H1 (cell line): ENCODE results near the gene REEP2. TPM values are rescaled to one million over a fixed set of nuclear protein-coding genes. Genes with fewer than 3 reads are reported as not detected.
A peak's percentile ranks its signal among the peaks of the same experiment; 100 is the strongest.

Source experiments
- CTCF ChIA-PET: fragments of 300-600 bp; sonication (Branson Sonifier 250); formaldehyde crosslinking; loops from one replicate; lab custom pipeline; 2021; ENCODE audit not compliant: partially characterized antibody; lab: Charles Lee
- POLR2A ChIA-PET: fragments of 300-600 bp; sonication (Branson Sonifier 250); formaldehyde crosslinking; loops from one replicate; lab custom pipeline; 2021; ENCODE audit warnings: inconsistent platforms; ENCODE audit not compliant: partially characterized antibody; lab: Charles Lee
- DNase-seq, 2 experiments: peaks; one replicate each; pipeline versions ENCODE4 v3.0.0 to v3.0.0-alpha.2; 2010 to 2022; ENCODE audit warnings: low spot score in 2 of 2, low read depth in 1 of 2, mixed read lengths in 1 of 2
- FAIRE-seq: peaks from 2 replicates; lab custom pipeline; 2011; peaks lifted over from hg19 to GRCh38; lab: Jason Lieb, UNC
- H2AFZ ChIP-seq: 2 replicates; pipeline ENCODE4 v1.8.1; 2012; ENCODE audit warnings: low read length, inconsistent platforms
- H2AK5ac ChIP-seq: 2 replicates; pipeline ENCODE4 v1.6.1; 2013; ENCODE audit warnings: low read depth, low read length
- H2BK120ac ChIP-seq: replicated peaks from 2 replicates; pipeline ENCODE3; 2013; ENCODE audit warnings: low read depth, low read length, inconsistent platforms
- H2BK12ac ChIP-seq: 2 replicates; pipeline ENCODE4 v1.6.1; 2013; ENCODE audit warnings: low read depth, low read length
- H2BK15ac ChIP-seq: 2 replicates; pipeline ENCODE4 v1.6.1; 2013; ENCODE audit warnings: low read length
- H2BK20ac ChIP-seq: 2 replicates; pipeline ENCODE4 v1.6.1; 2013; ENCODE audit warnings: low read length
- H2BK5ac ChIP-seq: 2 replicates; pipeline ENCODE4 v1.6.1; 2013; ENCODE audit warnings: low read depth, low read length
- H3K14ac ChIP-seq: 2 replicates; pipeline ENCODE4 v1.6.1; 2013; ENCODE audit warnings: inconsistent platforms; ENCODE audit not compliant: insufficient read length
- H3K18ac ChIP-seq: 2 replicates; pipeline ENCODE4 v1.6.1; 2013; ENCODE audit warnings: low read length; ENCODE audit errors: extremely low read depth
- H3K23ac ChIP-seq: 2 replicates; pipeline ENCODE4 v1.6.1; 2013; ENCODE audit warnings: inconsistent platforms; ENCODE audit not compliant: insufficient read length
- H3K23me2 ChIP-seq: 2 replicates; pipeline ENCODE4 v1.6.1; 2013; ENCODE audit warnings: low read depth, low read length
- H3K27ac ChIP-seq: 2 replicates; pipeline ENCODE4 v1.6.1; 2011; ENCODE audit warnings: low read depth, low read length, inconsistent platforms
- H3K27me3 ChIP-seq, 4 experiments: replicated peaks in 1 of 4; 1 replicate in 1 of 4; 2 replicates in 3 of 4; pipeline versions ENCODE4 v1.6.1 to v1.8.1; 2011 to 2013; ENCODE audit warnings: low read length in 3 of 4, mild to moderate bottlenecking in 3 of 4, inconsistent platforms in 2 of 4, mixed read lengths in 2 of 4, moderate library complexity in 1 of 4; ENCODE audit not compliant: control insufficient read depth in 3 of 4, insufficient read depth in 3 of 4; ENCODE audit errors: extremely low read depth in 1 of 4
- H3K36me3 ChIP-seq, 4 experiments: 2 replicates each; pipeline versions ENCODE4 v1.6.1 to v1.8.1; 2011 to 2013; ENCODE audit warnings: mild to moderate bottlenecking in 4 of 4, low read length in 3 of 4, moderate library complexity in 2 of 4, control low read depth in 1 of 4, inconsistent platforms in 1 of 4; ENCODE audit not compliant: insufficient read depth in 4 of 4, control insufficient read depth in 2 of 4
- H3K4ac ChIP-seq: replicated peaks from 2 replicates; pipeline ENCODE3; 2013; ENCODE audit warnings: low read length, low read depth, mixed read lengths, inconsistent platforms; ENCODE audit not compliant: insufficient read length
- H3K4me1 ChIP-seq, 4 experiments: replicated peaks in 1 of 4; 1 replicate in 1 of 4; 2 replicates in 3 of 4; pipeline versions ENCODE4 v1.6.1 to v1.8.1; 2011 to 2013; ENCODE audit warnings: low read length in 3 of 4, inconsistent platforms in 2 of 4, mixed read lengths in 1 of 4; ENCODE audit not compliant: insufficient read depth in 4 of 4, control insufficient read depth in 3 of 4
- H3K4me2 ChIP-seq, 2 experiments: 2 replicates each; pipeline versions ENCODE4 v1.6.1 to v1.8.1; 2011 to 2013; ENCODE audit warnings: low read depth in 2 of 2, low read length in 2 of 2, control low read depth in 1 of 2, inconsistent platforms in 1 of 2, mild to moderate bottlenecking in 1 of 2; ENCODE audit not compliant: insufficient read depth in 1 of 2
- H3K4me3 ChIP-seq, 4 experiments: fragments of 200-600, 300-600 bp in 1 of 4; sonication (generic), shearing (Covaris generic), sonication (Bioruptor Twin) in 1 of 4; 2 replicates each; pipeline versions ENCODE4 v1.5.1 to v1.8.1; 2011 to 2016; ENCODE audit warnings: low read length in 4 of 4, low read depth in 3 of 4, control low read depth in 2 of 4, inconsistent platforms in 2 of 4, mild to moderate bottlenecking in 2 of 4, mixed read lengths in 1 of 4, moderate library complexity in 1 of 4; ENCODE audit not compliant: insufficient read depth in 2 of 4; ENCODE audit errors: extremely low read depth in 1 of 4
- H3K56ac ChIP-seq: replicated peaks from 2 replicates; pipeline ENCODE3; 2013; ENCODE audit warnings: low read depth, mild to moderate bottlenecking, mixed read lengths, low read length, inconsistent platforms; ENCODE audit not compliant: insufficient read length
- H3K79me1 ChIP-seq: 2 replicates; pipeline ENCODE4 v1.6.1; 2013; ENCODE audit warnings: low read depth, low read length, control low read depth
- H3K79me2 ChIP-seq, 2 experiments: 2 replicates each; pipeline versions ENCODE4 v1.6.1 to v1.8.1; 2012 to 2013; ENCODE audit warnings: low read length in 2 of 2, mild to moderate bottlenecking in 2 of 2, inconsistent platforms in 1 of 2; ENCODE audit not compliant: insufficient read depth in 2 of 2, control insufficient read depth in 1 of 2
- H3K9ac ChIP-seq, 4 experiments: replicated peaks in 1 of 4; 1 replicate in 1 of 4; 2 replicates in 3 of 4; pipeline versions ENCODE4 v1.6.1 to v1.8.1; 2011 to 2013; ENCODE audit warnings: low read depth in 3 of 4, low read length in 3 of 4, control low read depth in 2 of 4, mild to moderate bottlenecking in 2 of 4, moderate library complexity in 2 of 4, inconsistent platforms in 1 of 4; ENCODE audit errors: extremely low read depth in 1 of 4
- H3K9me3 ChIP-seq, 2 experiments: 2 replicates each; pipeline versions ENCODE4 v1.6.1 to v1.8.1; 2012 to 2013; ENCODE audit warnings: mild to moderate bottlenecking in 2 of 2, moderate library complexity in 2 of 2, control low read depth in 1 of 2, inconsistent platforms in 1 of 2, low read depth in 1 of 2, low read length in 1 of 2, mixed read lengths in 1 of 2; ENCODE audit not compliant: insufficient read depth in 2 of 2
- H4K20me1 ChIP-seq, 2 experiments: replicated peaks in 1 of 2; 2 replicates each; pipeline versions ENCODE3 to v1.8.1; 2011 to 2013; ENCODE audit warnings: inconsistent platforms in 2 of 2, low read length in 2 of 2, mild to moderate bottlenecking in 1 of 2; ENCODE audit not compliant: insufficient read depth in 2 of 2, control insufficient read depth in 1 of 2
- H4K5ac ChIP-seq: 2 replicates; pipeline ENCODE4 v1.6.1; 2013; ENCODE audit warnings: low read length, low read depth, mixed read lengths, inconsistent platforms; ENCODE audit not compliant: insufficient read length
- H4K8ac ChIP-seq: 2 replicates; pipeline ENCODE4 v1.8.0; 2013; ENCODE audit warnings: mild to moderate bottlenecking, moderate library complexity, low read length, inconsistent platforms; ENCODE audit not compliant: insufficient read depth; ENCODE audit errors: extremely low read depth
- H4K91ac ChIP-seq: replicated peaks from 2 replicates; pipeline ENCODE3; 2013; ENCODE audit warnings: low read length, mixed read lengths, inconsistent platforms; ENCODE audit not compliant: insufficient read length
- WGBS, 2 experiments: shearing (Covaris generic) in 1 of 2; methylation state at CpG; one replicate each; pipeline versions ENCODE4 v1.1.6 to v1.1.7; 2013 to 2015; ENCODE audit warnings: low lambda C conversion rate in 2 of 2, mixed read lengths in 2 of 2, inconsistent platforms in 1 of 2, low coverage in 1 of 2, missing lambda C conversion rate in 1 of 2; ENCODE audit not compliant: insufficient replicate concordance in 2 of 2, insufficient coverage in 1 of 2, insufficient read length in 1 of 2; ENCODE audit errors: extremely low coverage in 1 of 2, missing lambda C conversion rate in 1 of 2; 5-methylcytosine and 5-hydroxymethylcytosine counted together
- polyA plus RNA-seq, 7 experiments: library from polyadenylated mRNA; depleted of rRNA in 3 of 7; stranded (reverse) in 5 of 7; unstranded in 2 of 7; fragments of >200 nt in 5 of 7; fragments of 200-250 nt in 2 of 7; gene quantifications; 1 replicate in 5 of 7; 2 replicates in 1 of 7; 4 replicates in 1 of 7; pipeline versions ENCODE4 v1.2.1 to v1.2.3, GENCODE V29; 2011 to 2013; ENCODE audit warnings: missing spikeins in 2 of 7, mixed read lengths in 2 of 7
- total RNA-seq: library from RNA; stranded (reverse); fragmentation: NEBNext Ultra II Directional; extraction: Animal tissue kit (Norgen Biotek cat#: 25700); gene quantifications from 2 replicates; pipeline ENCODE4 v1.2.1, GENCODE V29; 2021

REEP2 gene
- total and polyA plus RNA-seq, 2 of the 8 experiments (the other 6 are each of a cell fraction or from before 2014, with no cell fraction given), result 26.5 to 40.2 TPM

DNA sequence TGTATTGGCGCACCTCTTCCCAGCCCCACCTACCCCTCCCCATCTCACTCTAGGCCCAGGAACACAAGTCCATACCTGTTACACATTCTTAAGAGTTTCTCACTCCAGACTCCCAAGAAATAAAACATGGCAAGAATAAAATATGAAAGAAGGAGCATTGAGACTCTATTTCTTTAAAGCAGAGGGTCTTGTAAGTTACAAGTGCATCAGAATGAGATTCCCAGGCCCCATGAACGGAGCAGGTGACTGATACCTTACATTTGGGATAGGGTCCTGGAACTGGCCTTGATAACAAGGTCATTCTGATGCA, 32.1 kb downstream of the REEP2 start:
- peaks cover 0 to 2% of the 10 kb centered on the region in 2 experiments; a peak in 1 of 4 replicates for H3K79me2 ChIP-seq
- no peak for FAIRE-seq

More for the DNA sequence above, 32.1 kb downstream of the REEP2 start:
- Histone ChIP-seq H3K27me3 (peaks cover 0 to 9% (median 8%) of the 10 kb centered on the region in 4 experiments; a peak in 5 of 7 replicates), H3K23me2 (peaks cover 4% of the 10 kb centered on the region; the same call in 1 of the 2 replicates), H2BK12ac (no peak overlapping the region), H3K14ac (no peak overlapping the region), H2AK5ac (no peak overlapping the region), H3K36me3 (peaks cover 0 to 18% (median 4%) of the 10 kb centered on the region in 4 experiments; a peak in 5 of 8 replicates), H3K9ac (no peak overlapping the region), H4K8ac (0 out of 2 replicates have a peak overlapping the region, but pooled peaks have one; percentile 31), H4K91ac (no peak overlapping the region), H2BK15ac (no peak overlapping the region), H2BK120ac (no peak overlapping the region), H2AFZ (no peak overlapping the region), H3K4me2 (no peak overlapping the region), H3K4me3 (no peak overlapping the region), H4K20me1 (peaks cover 11 to 13% of the 10 kb centered on the region in 2 experiments), H3K79me1 (no peaks in the 10 kb centered on the region; the same call in 1 of the 2 replicates), H3K23ac (no peak overlapping the region), H3K4ac (no peak overlapping the region), H3K9me3 (no peaks in the 10 kb centered on the region), H3K4me1 (peaks cover 2 to 11% (median 5%) of the 10 kb centered on the region in 4 experiments), H3K18ac (no peak overlapping the region), H2BK5ac (no peak overlapping the region), H3K27ac (no peak overlapping the region), H4K5ac (no peak overlapping the region), H3K56ac (no peak overlapping the region), H2BK20ac (no peak overlapping the region)
- no peak for DNase-seq
- CTCF ChIA-PET, result interaction anchor here (1.2 to 1.5 kb wide), 3 partner anchors 22 to 33 kb away, joined by 3 to 5 read pairs (median 4); no protein-coding TSS in a partner anchor
- 88% methylated on average over 2 of the region's 2 CpGs; no CpG with 5 or more reads in 1 of the 2 experiments for WGBS, 2 experiments
- POLR2A ChIA-PET, result interaction anchor here (15.1 kb wide), 1 partner anchor 28 kb away, joined by 294 read pairs; no protein-coding TSS in a partner anchor
